ENCODE results near the gene PKDREJ. TPM values are rescaled to one million over a fixed set of nuclear protein-coding genes. Genes with fewer than 3 reads are reported as not detected.

The PKDREJ gene
- total RNA-seq, 1 donor = not detected

- no peaks in the 10 kb centered on the region for H4K20me1 ChIP-seq (ENCODE audit: insufficient read depth, low read length)
- DNase-seq (ENCODE audit: insufficient read length, low spot score, missing footprints) = peak; percentile 68
- H3K36me3 ChIP-seq (ENCODE audit: insufficient read depth, low read length) = peaks cover 32% of the 10 kb centered on the region
- H3K27ac ChIP-seq (ENCODE audit: low read depth, low read length) = no peak overlapping the region
- no peak overlapping the region for H2AFZ ChIP-seq (ENCODE audit: low read length)
- H3K79me2 ChIP-seq (ENCODE audit: insufficient read depth, low read length) = no peaks in the 10 kb centered on the region
- H3K4me1 ChIP-seq (ENCODE audit: insufficient read depth, low read length) = peaks cover 9% of the 10 kb centered on the region
- H3K9me3 ChIP-seq (ENCODE audit: low read depth, low read length) = no peaks in the 10 kb centered on the region
- no peak overlapping the region for H3K4me3 ChIP-seq (ENCODE audit: insufficient read depth, low read length)
- H3K27me3 ChIP-seq (ENCODE audit: insufficient read depth, low read length) = no peaks in the 10 kb centered on the region
- no peak overlapping the region for H3K4me2 ChIP-seq (ENCODE audit: insufficient read depth, low read length)
- TF ChIP-seq, protein P1, sequence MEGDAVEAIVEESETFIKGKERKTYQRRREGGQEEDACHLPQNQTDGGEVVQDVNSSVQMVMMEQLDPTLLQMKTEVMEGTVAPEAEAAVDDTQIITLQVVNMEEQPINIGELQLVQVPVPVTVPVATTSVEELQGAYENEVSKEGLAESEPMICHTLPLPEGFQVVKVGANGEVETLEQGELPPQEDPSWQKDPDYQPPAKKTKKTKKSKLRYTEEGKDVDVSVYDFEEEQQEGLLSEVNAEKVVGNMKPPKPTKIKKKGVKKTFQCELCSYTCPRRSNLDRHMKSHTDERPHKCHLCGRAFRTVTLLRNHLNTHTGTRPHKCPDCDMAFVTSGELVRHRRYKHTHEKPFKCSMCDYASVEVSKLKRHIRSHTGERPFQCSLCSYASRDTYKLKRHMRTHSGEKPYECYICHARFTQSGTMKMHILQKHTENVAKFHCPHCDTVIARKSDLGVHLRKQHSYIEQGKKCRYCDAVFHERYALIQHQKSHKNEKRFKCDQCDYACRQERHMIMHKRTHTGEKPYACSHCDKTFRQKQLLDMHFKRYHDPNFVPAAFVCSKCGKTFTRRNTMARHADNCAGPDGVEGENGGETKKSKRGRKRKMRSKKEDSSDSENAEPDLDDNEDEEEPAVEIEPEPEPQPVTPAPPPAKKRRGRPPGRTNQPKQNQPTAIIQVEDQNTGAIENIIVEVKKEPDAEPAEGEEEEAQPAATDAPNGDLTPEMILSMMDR (IDR thresholded peaks at IDR 0.05; ENCODE audit: extremely low read depth, low read depth, low read length) = no peak
Measured at GRCh38 chr22:46290843-46291785, 28.0 kb upstream of the PKDREJ start.

DNA sequence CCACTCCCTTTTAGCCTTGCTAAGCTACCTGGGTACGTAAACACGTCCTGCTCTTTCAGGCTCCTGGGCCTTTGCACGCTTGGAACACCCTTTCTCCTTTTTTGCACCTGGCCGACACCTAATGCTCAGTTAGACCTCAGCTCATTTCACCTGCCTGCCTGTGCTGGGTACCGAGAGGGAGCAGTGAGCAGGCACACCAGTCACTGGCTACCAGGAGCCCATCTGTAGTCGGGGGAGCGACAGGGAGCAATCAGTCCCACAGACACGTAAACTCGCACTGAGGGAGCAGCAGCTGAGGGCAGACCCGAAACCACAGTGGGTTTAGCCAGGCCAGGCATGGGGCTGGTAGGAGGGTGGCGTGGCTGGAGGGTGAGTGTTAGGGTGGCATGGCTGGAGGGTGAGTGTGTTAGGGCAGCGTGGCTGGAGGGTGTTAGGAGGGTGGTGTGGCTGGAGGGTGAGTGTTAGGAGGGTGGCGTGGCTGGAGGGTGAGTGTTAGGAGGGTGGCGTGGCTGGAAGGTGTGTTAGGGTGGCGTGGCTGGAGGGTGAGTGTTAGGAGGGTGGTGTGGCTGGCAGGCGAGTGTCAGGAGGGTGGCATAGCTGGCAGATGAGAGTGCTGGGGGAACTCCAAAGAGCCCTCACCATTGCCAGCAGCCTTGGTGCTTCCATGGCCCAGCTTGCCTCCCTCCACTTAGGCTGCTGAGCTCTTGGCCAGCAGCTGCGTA is 27.1 kb upstream of the PKDREJ start:
- Histone ChIP-seq H3K36me3 (ENCODE audit: insufficient read depth, low read length) (peaks cover 32% of the 10 kb centered on the region), H3K27me3 (ENCODE audit: insufficient read depth, low read length) (no peaks in the 10 kb centered on the region), H4K20me1 (ENCODE audit: insufficient read depth, low read length) (no peaks in the 10 kb centered on the region), H3K4me1 (ENCODE audit: insufficient read depth, low read length) (peaks cover under 1% of the 10 kb centered on the region), H2AFZ (ENCODE audit: low read length) (no peak overlapping the region), H3K27ac (ENCODE audit: low read depth, low read length) (no peak overlapping the region), H3K9me3 (ENCODE audit: low read depth, low read length) (no peaks in the 10 kb centered on the region), H3K4me2 (ENCODE audit: insufficient read depth, low read length) (no peak overlapping the region), H3K4me3 (ENCODE audit: insufficient read depth, low read length) (no peak overlapping the region), H3K79me2 (ENCODE audit: insufficient read depth, low read length) (no peaks in the 10 kb centered on the region)
- TF ChIP-seq, protein P1 (IDR thresholded peaks at IDR 0.05; ENCODE audit: extremely low read depth, low read depth, low read length) = no peak
- peak; percentile 56 for DNase-seq (ENCODE audit: insufficient read length, low spot score, missing footprints)

GRCh38 chr22:46289244-46289891 is 26.2 kb upstream of the PKDREJ start:
- Histone ChIP-seq H3K27ac (ENCODE audit: low read depth, low read length) (no peak overlapping the region), H3K4me1 (ENCODE audit: insufficient read depth, low read length) (no peaks in the 10 kb centered on the region), H3K4me2 (ENCODE audit: insufficient read depth, low read length) (no peak overlapping the region), H3K4me3 (ENCODE audit: insufficient read depth, low read length) (no peak overlapping the region), H3K36me3 (ENCODE audit: insufficient read depth, low read length) (peaks cover 38% of the 10 kb centered on the region), H3K9me3 (ENCODE audit: low read depth, low read length) (no peaks in the 10 kb centered on the region), H2AFZ (ENCODE audit: low read length) (no peak overlapping the region), H4K20me1 (ENCODE audit: insufficient read depth, low read length) (no peaks in the 10 kb centered on the region), H3K27me3 (ENCODE audit: insufficient read depth, low read length) (no peaks in the 10 kb centered on the region), H3K79me2 (ENCODE audit: insufficient read depth, low read length) (no peaks in the 10 kb centered on the region)
- TF ChIP-seq, protein P1 (IDR thresholded peaks at IDR 0.05; ENCODE audit: extremely low read depth, low read depth, low read length) = no peak
- peak; percentile 52 for DNase-seq (ENCODE audit: insufficient read length, low spot score, missing footprints)

Data from osteoblast (primary cell).